GM12878 (cell line): ENCODE data around the gene LYPD5.

Experiments used
- CTCF ChIP-seq, 3 experiments: IDR thresholded peaks in 2 of 3; conservative IDR thresholded peaks in 1 of 3; 2 replicates each; pipeline ENCODE4 v1.5.1; 2011; ENCODE audit warnings: low read depth in 3 of 3, low read length in 3 of 3, mild to moderate bottlenecking in 3 of 3, control low read depth in 2 of 3, moderate library complexity in 2 of 3, inconsistent platforms in 1 of 3, mixed read lengths in 1 of 3; ENCODE audit not compliant: control insufficient read depth in 2 of 3, insufficient read depth in 1 of 3; ENCODE audit errors: extremely low read depth in 1 of 3
- FOS ChIP-seq: IDR thresholded peaks from 3 replicates; pipeline ENCODE4 v1.6.1; 2011; ENCODE audit warnings: borderline replicate concordance; ENCODE audit not compliant: insufficient read length; ENCODE audit errors: extremely low read depth
- MYC ChIP-seq: IDR thresholded peaks from 2 replicates; pipeline ENCODE4 v1.6.1; 2011; ENCODE audit warnings: mild to moderate bottlenecking, low read length, moderate library complexity, inconsistent platforms; ENCODE audit not compliant: insufficient read depth, insufficient replicate concordance, insufficient read length, severe bottlenecking
- NFXL1 ChIP-seq: fragments of 450-650 bp; IDR thresholded peaks from 2 replicates; pipeline ENCODE4 v1.6.1; 2017; ENCODE audit warnings: antibody characterized with exemption, mild to moderate bottlenecking, borderline replicate concordance
- POLR2A ChIP-seq: IDR thresholded peaks from 2 replicates; pipeline ENCODE4 v1.6.1; 2011; ENCODE audit warnings: low read depth, mild to moderate bottlenecking, low read length
- REST ChIP-seq: IDR thresholded peaks from 2 replicates; pipeline ENCODE4 v1.6.1; 2012; ENCODE audit warnings: mild to moderate bottlenecking, low read depth, low read length
- ZNF274 ChIP-seq: IDR thresholded peaks from one replicate; pipeline ENCODE4 v1.8.0; 2011; ENCODE audit not compliant: insufficient read length, insufficient read depth

- no peak for TF ChIP-seq CTCF (IDR thresholded peaks at IDR 0.05 in 2 of 3, conservative IDR thresholded peaks at IDR 0.05 in 1 of 3; ENCODE audit: control insufficient read depth in 2 of 3, extremely low read depth in 1 of 3, insufficient read depth in 1 of 3, low read depth in 3 of 3, low read length in 3 of 3)
- TF ChIP-seq POLR2A, result no peak
- no peak for TF ChIP-seq REST
- TF ChIP-seq NFXL1, result no peak
- no peak for TF ChIP-seq MYC
- no peak for TF ChIP-seq FOS
- TF ChIP-seq ZNF274, result no peak
Measured at GRCh38 chr19:43807651-43808050, 5.4 kb upstream of the LYPD5 start.
